ENCODE data around the gene RGS17. TPM values are rescaled to one million over a fixed set of nuclear protein-coding genes. Genes with fewer than 3 reads are reported as not detected.

RGS17 gene
- total and polyA plus RNA-seq, 2 of the 13 experiments (the other 11 are each of a cell fraction or from before 2014, with no cell fraction given): 0.04 TPM; not detected in 1

DNA sequence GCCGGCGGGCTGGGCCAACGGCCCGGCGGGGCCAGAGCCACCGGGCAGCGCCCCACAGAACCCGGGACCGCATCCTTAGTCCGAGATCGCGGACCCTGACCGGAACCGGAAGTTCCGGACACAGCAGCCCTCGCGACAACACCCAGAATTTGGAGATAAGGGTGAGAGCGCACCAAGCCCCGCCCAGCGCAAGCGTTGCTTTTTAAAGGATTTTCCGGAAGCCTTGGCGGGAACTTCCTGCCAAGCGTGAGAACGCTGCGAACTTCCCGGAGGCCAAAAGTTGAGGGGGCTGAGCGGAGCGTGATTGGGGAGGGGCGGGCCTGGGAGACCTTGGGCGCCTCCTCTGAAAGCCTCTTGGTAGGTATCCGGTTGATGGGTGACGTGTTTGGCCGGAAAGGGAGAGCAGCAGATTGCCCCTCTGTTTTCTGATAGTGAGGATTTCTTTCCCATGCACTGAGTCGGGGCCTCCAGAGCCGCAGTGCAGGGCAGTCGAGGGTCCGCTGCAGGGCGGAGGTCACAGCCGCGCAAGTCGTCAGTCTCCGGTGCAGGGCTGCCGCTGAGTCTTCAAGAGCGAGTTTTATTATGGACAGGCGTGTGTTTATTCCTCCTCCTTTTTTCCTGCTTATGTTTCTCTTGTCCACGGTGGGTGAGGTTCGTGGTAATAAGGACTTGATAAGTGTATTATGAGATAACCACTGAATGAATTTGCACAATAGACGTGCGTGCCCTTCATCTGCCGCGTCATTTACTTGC is 128.3 kb downstream of the RGS17 start, which contains the start of gene MTRF1L (continued):
- TF ChIP-seq, protein P1, sequence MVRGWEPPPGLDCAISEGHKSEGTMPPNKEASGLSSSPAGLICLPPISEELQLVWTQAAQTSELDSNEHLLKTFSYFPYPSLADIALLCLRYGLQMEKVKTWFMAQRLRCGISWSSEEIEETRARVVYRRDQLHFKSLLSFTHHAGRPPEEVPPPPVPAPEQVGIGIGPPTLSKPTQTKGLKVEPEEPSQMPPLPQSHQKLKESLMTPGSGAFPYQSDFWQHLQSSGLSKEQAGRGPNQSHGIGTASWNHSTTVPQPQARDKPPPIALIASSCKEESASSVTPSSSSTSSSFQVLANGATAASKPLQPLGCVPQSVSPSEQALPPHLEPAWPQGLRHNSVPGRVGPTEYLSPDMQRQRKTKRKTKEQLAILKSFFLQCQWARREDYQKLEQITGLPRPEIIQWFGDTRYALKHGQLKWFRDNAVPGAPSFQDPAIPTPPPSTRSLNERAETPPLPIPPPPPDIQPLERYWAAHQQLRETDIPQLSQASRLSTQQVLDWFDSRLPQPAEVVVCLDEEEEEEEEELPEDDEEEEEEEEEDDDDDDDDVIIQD (CRISPR knock-in tag; IDR thresholded peaks at IDR 0.05; ENCODE audit: low read depth): peak; percentile 91
- TF ChIP-seq, protein P2, sequence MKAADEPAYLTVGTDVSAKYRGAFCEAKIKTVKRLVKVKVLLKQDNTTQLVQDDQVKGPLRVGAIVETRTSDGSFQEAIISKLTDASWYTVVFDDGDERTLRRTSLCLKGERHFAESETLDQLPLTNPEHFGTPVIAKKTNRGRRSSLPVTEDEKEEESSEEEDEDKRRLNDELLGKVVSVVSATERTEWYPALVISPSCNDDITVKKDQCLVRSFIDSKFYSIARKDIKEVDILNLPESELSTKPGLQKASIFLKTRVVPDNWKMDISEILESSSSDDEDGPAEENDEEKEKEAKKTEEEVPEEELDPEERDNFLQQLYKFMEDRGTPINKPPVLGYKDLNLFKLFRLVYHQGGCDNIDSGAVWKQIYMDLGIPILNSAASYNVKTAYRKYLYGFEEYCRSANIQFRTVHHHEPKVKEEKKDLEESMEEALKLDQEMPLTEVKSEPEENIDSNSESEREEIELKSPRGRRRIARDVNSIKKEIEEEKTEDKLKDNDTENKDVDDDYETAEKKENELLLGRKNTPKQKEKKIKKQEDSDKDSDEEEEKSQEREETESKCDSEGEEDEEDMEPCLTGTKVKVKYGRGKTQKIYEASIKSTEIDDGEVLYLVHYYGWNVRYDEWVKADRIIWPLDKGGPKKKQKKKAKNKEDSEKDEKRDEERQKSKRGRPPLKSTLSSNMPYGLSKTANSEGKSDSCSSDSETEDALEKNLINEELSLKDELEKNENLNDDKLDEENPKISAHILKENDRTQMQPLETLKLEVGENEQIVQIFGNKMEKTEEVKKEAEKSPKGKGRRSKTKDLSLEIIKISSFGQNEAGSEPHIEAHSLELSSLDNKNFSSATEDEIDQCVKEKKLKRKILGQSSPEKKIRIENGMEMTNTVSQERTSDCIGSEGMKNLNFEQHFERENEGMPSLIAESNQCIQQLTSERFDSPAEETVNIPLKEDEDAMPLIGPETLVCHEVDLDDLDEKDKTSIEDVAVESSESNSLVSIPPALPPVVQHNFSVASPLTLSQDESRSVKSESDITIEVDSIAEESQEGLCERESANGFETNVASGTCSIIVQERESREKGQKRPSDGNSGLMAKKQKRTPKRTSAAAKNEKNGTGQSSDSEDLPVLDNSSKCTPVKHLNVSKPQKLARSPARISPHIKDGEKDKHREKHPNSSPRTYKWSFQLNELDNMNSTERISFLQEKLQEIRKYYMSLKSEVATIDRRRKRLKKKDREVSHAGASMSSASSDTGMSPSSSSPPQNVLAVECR (CRISPR knock-in tag; IDR thresholded peaks at IDR 0.05; ENCODE audit: borderline replicate concordance): peak; percentile 81
- TF ChIP-seq ZFP82 (CRISPR knock-in tag; IDR thresholded peaks at IDR 0.05; ENCODE audit: borderline replicate concordance) (no peak), ZMYM2 (CRISPR knock-in tag; IDR thresholded peaks at IDR 0.05) (peak; percentile 48; the same call in 1 of the 2 replicates), PRMT3 (CRISPR knock-in tag; IDR thresholded peaks at IDR 0.05; ENCODE audit: borderline replicate concordance, low read depth) (no peak; the same call in none of the 2 replicates), ZKSCAN1 (IDR thresholded peaks at IDR 0.05; ENCODE audit: low read length) (no peak), ZNF17 (CRISPR knock-in tag; IDR thresholded peaks at IDR 0.05) (no peak), ZNF121 (CRISPR knock-in tag; IDR thresholded peaks at IDR 0.05) (no peak), ZNF3 (CRISPR knock-in tag; IDR thresholded peaks at IDR 0.05) (0 out of 2 replicates have a peak, but pooled peaks have one; percentile 27), ZSCAN25 (CRISPR knock-in tag; IDR thresholded peaks at IDR 0.05) (peak; percentile 91), GZF1 (CRISPR knock-in tag; IDR thresholded peaks at IDR 0.05) (no peak), JUNB (CRISPR knock-in tag; IDR thresholded peaks at IDR 0.05; ENCODE audit: borderline replicate concordance) (0 out of 2 replicates have a peak, but pooled peaks have one; percentile 25), ZNF577 (CRISPR knock-in tag; IDR thresholded peaks at IDR 0.05; ENCODE audit: borderline replicate concordance, low read depth) (no peak), SP2 (CRISPR knock-in tag; IDR thresholded peaks at IDR 0.05) (peak; percentile 79), ZNF230 (CRISPR knock-in tag; IDR thresholded peaks at IDR 0.05) (no peak), NKX3-1 (CRISPR knock-in tag; IDR thresholded peaks at IDR 0.05) (no peak), ZNF292 (CRISPR knock-in tag; IDR thresholded peaks at IDR 0.05; ENCODE audit: borderline replicate concordance, low read depth) (0 out of 2 replicates have a peak, but pooled peaks have one; percentile 49)
- TF ChIP-seq, protein P3, sequence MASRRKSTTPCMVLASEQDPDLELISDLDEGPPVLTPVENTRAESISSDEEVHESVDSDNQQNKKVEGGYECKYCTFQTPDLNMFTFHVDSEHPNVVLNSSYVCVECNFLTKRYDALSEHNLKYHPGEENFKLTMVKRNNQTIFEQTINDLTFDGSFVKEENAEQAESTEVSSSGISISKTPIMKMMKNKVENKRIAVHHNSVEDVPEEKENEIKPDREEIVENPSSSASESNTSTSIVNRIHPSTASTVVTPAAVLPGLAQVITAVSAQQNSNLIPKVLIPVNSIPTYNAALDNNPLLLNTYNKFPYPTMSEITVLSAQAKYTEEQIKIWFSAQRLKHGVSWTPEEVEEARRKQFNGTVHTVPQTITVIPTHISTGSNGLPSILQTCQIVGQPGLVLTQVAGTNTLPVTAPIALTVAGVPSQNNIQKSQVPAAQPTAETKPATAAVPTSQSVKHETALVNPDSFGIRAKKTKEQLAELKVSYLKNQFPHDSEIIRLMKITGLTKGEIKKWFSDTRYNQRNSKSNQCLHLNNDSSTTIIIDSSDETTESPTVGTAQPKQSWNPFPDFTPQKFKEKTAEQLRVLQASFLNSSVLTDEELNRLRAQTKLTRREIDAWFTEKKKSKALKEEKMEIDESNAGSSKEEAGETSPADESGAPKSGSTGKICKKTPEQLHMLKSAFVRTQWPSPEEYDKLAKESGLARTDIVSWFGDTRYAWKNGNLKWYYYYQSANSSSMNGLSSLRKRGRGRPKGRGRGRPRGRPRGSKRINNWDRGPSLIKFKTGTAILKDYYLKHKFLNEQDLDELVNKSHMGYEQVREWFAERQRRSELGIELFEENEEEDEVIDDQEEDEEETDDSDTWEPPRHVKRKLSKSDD (CRISPR knock-in tag; IDR thresholded peaks at IDR 0.05; ENCODE audit: low read depth): no peak
- TF ChIP-seq, protein P4, sequence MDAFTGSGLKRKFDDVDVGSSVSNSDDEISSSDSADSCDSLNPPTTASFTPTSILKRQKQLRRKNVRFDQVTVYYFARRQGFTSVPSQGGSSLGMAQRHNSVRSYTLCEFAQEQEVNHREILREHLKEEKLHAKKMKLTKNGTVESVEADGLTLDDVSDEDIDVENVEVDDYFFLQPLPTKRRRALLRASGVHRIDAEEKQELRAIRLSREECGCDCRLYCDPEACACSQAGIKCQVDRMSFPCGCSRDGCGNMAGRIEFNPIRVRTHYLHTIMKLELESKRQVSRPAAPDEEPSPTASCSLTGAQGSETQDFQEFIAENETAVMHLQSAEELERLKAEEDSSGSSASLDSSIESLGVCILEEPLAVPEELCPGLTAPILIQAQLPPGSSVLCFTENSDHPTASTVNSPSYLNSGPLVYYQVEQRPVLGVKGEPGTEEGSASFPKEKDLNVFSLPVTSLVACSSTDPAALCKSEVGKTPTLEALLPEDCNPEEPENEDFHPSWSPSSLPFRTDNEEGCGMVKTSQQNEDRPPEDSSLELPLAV (CRISPR knock-in tag; conservative IDR thresholded peaks at IDR 0.05; ENCODE audit: low read depth): no peak
